ENCODE results near the gene GPR162.

The GPR162 gene

DNA sequence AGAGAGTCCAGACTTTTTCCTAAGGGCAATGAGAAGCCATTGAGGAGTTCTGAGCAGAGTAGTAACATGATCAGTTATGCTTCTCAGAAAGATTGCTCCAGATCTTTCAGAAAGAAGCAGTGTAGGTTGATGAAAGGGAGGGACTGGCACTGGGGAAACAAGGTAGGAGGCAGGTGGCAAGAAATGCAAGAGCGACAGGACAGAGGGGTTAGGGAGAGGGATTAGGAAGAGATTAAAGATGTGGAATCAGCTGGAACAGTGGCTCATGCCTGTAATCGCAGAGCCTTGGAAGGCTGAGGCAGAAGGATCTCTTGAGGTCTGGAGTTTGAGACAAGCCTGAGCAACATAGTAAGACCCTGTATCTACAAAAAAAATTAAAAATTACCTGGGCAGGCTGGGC lies 26.1 kb downstream of the GPR162 start:
- H2BK15ac ChIP-seq (replicated peaks; ENCODE audit: low read depth): no peak overlapping the region
- no peaks in the 10 kb centered on the region for H3K27me3 ChIP-seq (ENCODE audit: insufficient read depth, low read length, poor library complexity)
- H3K79me1 ChIP-seq (ENCODE audit: low read length): peaks cover 13% of the 10 kb centered on the region
- H3K56ac ChIP-seq (ENCODE audit: low read length): no peak overlapping the region
- H3K79me2 ChIP-seq (ENCODE audit: control insufficient read depth, insufficient read depth, low read length): peaks cover 9% of the 10 kb centered on the region
- no peak overlapping the region for H2AK5ac ChIP-seq (ENCODE audit: low read length)
- no peak overlapping the region for H3K4ac ChIP-seq (ENCODE audit: low read depth, low read length)
- WGBS (ENCODE audit: extremely low coverage, insufficient coverage, low lambda C conversion rate): no CpG with 5 or more reads among the region's 2 CpGs
- no peak overlapping the region for H4K8ac ChIP-seq (ENCODE audit: low read depth, low read length)
- no peak overlapping the region for H3K23ac ChIP-seq (ENCODE audit: low read length)
- H4K5ac ChIP-seq (ENCODE audit: low read length): no peak overlapping the region
- H3K27ac ChIP-seq (ENCODE audit: low read depth, low read length): no peak overlapping the region
- no peak overlapping the region for H2BK120ac ChIP-seq (ENCODE audit: low read depth, low read length)
- DNase-seq: no peak
- H3K4me1 ChIP-seq (ENCODE audit: control insufficient read depth, low read depth, low read length): no peaks in the 10 kb centered on the region
- no peak overlapping the region for H3K4me2 ChIP-seq (ENCODE audit: low read length)
- H3K4me3 ChIP-seq (ENCODE audit: low read length): no peak overlapping the region
- no peak overlapping the region for H2BK5ac ChIP-seq (ENCODE audit: low read length)
- no peak overlapping the region for H3K18ac ChIP-seq (ENCODE audit: low read length)
- peaks cover 14% of the 10 kb centered on the region for H3K36me3 ChIP-seq (ENCODE audit: control insufficient read depth, insufficient read depth, low read length)
- H3K9ac ChIP-seq (ENCODE audit: low read length): no peak overlapping the region

DNA sequence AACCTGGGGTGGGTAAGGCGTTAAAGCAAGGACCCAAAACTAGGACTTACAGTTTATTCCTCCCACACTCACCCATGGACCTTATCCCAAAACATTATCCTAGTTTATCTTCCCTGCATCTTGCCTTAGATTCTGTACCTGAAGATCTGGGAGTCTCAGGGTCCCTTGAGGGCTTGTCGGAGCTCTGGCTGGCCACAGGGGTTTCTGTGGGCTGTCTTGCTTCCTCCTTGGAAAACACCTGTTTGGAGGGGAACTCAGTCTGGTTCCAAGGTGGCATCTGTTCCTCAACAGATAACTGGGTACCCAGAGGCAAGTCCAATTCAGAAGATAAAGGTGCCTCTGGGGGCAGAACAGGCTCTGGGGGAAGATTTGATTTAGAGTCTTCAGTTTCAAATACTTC lies 27.8 kb downstream of the GPR162 start:
- Histone ChIP-seq H3K27me3 (ENCODE audit: insufficient read depth, low read length, poor library complexity) (no peaks in the 10 kb centered on the region), H3K9ac (ENCODE audit: low read length) (no peak overlapping the region), H4K5ac (ENCODE audit: low read length) (no peak overlapping the region), H3K4me3 (ENCODE audit: low read length) (no peak overlapping the region), H2BK15ac (replicated peaks; ENCODE audit: low read depth) (no peak overlapping the region), H3K4me2 (ENCODE audit: low read length) (no peak overlapping the region), H2AK5ac (ENCODE audit: low read length) (no peak overlapping the region), H3K4ac (ENCODE audit: low read depth, low read length) (no peak overlapping the region), H2BK120ac (ENCODE audit: low read depth, low read length) (no peak overlapping the region), H4K8ac (ENCODE audit: low read depth, low read length) (no peak overlapping the region), H3K36me3 (ENCODE audit: control insufficient read depth, insufficient read depth, low read length) (peaks cover 14% of the 10 kb centered on the region), H3K79me1 (ENCODE audit: low read length) (peaks cover 20% of the 10 kb centered on the region), H2BK5ac (ENCODE audit: low read length) (no peak overlapping the region), H3K27ac (ENCODE audit: low read depth, low read length) (no peak overlapping the region), H3K56ac (ENCODE audit: low read length) (no peak overlapping the region), H3K18ac (ENCODE audit: low read length) (no peak overlapping the region), H3K4me1 (ENCODE audit: control insufficient read depth, low read depth, low read length) (peaks cover 6% of the 10 kb centered on the region), H3K79me2 (ENCODE audit: control insufficient read depth, insufficient read depth, low read length) (peaks cover 22% of the 10 kb centered on the region), H3K23ac (ENCODE audit: low read length) (no peak overlapping the region)
- no CpG with 5 or more reads among the region's 2 CpGs for WGBS (ENCODE audit: extremely low coverage, insufficient coverage, low lambda C conversion rate)
- no peak for DNase-seq

GRCh38 chr12:6849976-6850560 lies 28.4 kb downstream of the GPR162 start:
- peaks cover 11% of the 10 kb centered on the region for H3K36me3 ChIP-seq (ENCODE audit: control insufficient read depth, insufficient read depth, low read length)
- no CpG with 5 or more reads among the region's 10 CpGs for WGBS (ENCODE audit: extremely low coverage, insufficient coverage, low lambda C conversion rate)

GRCh38 chr12:6850796-6851152 lies 29.2 kb downstream of the GPR162 start:
- WGBS (ENCODE audit: extremely low coverage, insufficient coverage, low lambda C conversion rate): no CpG with 5 or more reads among the region's 16 CpGs
- no peak overlapping the region for H4K8ac ChIP-seq (ENCODE audit: low read depth, low read length)
- H3K4me3 ChIP-seq (ENCODE audit: low read length): peak overlapping the region; percentile 79
- H3K9ac ChIP-seq (ENCODE audit: low read length): peak overlapping the region; percentile 90
- H3K79me2 ChIP-seq (ENCODE audit: control insufficient read depth, insufficient read depth, low read length): peaks cover 26% of the 10 kb centered on the region
- no peak overlapping the region for H2BK120ac ChIP-seq (ENCODE audit: low read depth, low read length)
- H2AK5ac ChIP-seq (ENCODE audit: low read length): no peak overlapping the region
- peak overlapping the region; percentile 95 for H3K56ac ChIP-seq (ENCODE audit: low read length)
- peaks cover 6% of the 10 kb centered on the region for H3K4me1 ChIP-seq (ENCODE audit: control insufficient read depth, low read depth, low read length)
- H3K36me3 ChIP-seq (ENCODE audit: control insufficient read depth, insufficient read depth, low read length): peaks cover 10% of the 10 kb centered on the region
- no peak for DNase-seq
- H2BK5ac ChIP-seq (ENCODE audit: low read length): no peak overlapping the region
- no peak overlapping the region for H3K27ac ChIP-seq (ENCODE audit: low read depth, low read length)
- no peaks in the 10 kb centered on the region for H3K27me3 ChIP-seq (ENCODE audit: insufficient read depth, low read length, poor library complexity)
- H2BK15ac ChIP-seq (replicated peaks; ENCODE audit: low read depth): no peak overlapping the region
- H3K4me2 ChIP-seq (ENCODE audit: low read length): peak overlapping the region; percentile 74
- no peak overlapping the region for H3K23ac ChIP-seq (ENCODE audit: low read length)
- peaks cover 24% of the 10 kb centered on the region for H3K79me1 ChIP-seq (ENCODE audit: low read length)
- peak overlapping the region; percentile 64 for H3K4ac ChIP-seq (ENCODE audit: low read depth, low read length)
- no peak overlapping the region for H3K18ac ChIP-seq (ENCODE audit: low read length)
- no peak overlapping the region for H4K5ac ChIP-seq (ENCODE audit: low read length)

More at GRCh38 chr12:6849976-6850560, 28.4 kb downstream of the GPR162 start:
- no peaks in the 10 kb centered on the region for H3K27me3 ChIP-seq (ENCODE audit: insufficient read depth, low read length, poor library complexity)
- H3K79me2 ChIP-seq (ENCODE audit: control insufficient read depth, insufficient read depth, low read length): peaks cover 25% of the 10 kb centered on the region
- peaks cover 23% of the 10 kb centered on the region for H3K79me1 ChIP-seq (ENCODE audit: low read length)
- no peak overlapping the region for H3K23ac ChIP-seq (ENCODE audit: low read length)
- H4K8ac ChIP-seq (ENCODE audit: low read depth, low read length): no peak overlapping the region
- H2BK120ac ChIP-seq (ENCODE audit: low read depth, low read length): no peak overlapping the region
- no peak for DNase-seq
- no peak overlapping the region for H2BK5ac ChIP-seq (ENCODE audit: low read length)
- no peak overlapping the region for H3K27ac ChIP-seq (ENCODE audit: low read depth, low read length)
- H3K56ac ChIP-seq (ENCODE audit: low read length): peak overlapping the region; percentile 95
- peak overlapping the region; percentile 79 for H3K4me3 ChIP-seq (ENCODE audit: low read length)
- no peak overlapping the region for H2AK5ac ChIP-seq (ENCODE audit: low read length)
- peaks cover 6% of the 10 kb centered on the region for H3K4me1 ChIP-seq (ENCODE audit: control insufficient read depth, low read depth, low read length)
- no peak overlapping the region for H2BK15ac ChIP-seq (replicated peaks; ENCODE audit: low read depth)
- no peak overlapping the region for H4K5ac ChIP-seq (ENCODE audit: low read length)
- no peak overlapping the region for H3K18ac ChIP-seq (ENCODE audit: low read length)
- H3K9ac ChIP-seq (ENCODE audit: low read length): peak overlapping the region; percentile 90
- no peak overlapping the region for H3K4ac ChIP-seq (ENCODE audit: low read depth, low read length)
- H3K4me2 ChIP-seq (ENCODE audit: low read length): peak overlapping the region; percentile 74

- peaks cover 26% of the 10 kb centered on the region for H3K79me2 ChIP-seq (ENCODE audit: control insufficient read depth, insufficient read depth, low read length)
- WGBS (ENCODE audit: extremely low coverage, insufficient coverage, low lambda C conversion rate): no CpG with 5 or more reads among the region's 37 CpGs
Measured at GRCh38 chr12:6851153-6851920, 29.7 kb downstream of the GPR162 start, which contains the start of gene CDCA3. TSS of gene CDCA3 (minus strand) at chr12:6851286. CDS start at chr12:6850952, 334 bp downstream.

More at GRCh38 chr12:6851153-6851920, 29.7 kb downstream of the GPR162 start, which contains the start of gene CDCA3:
- H3K27me3 ChIP-seq (ENCODE audit: insufficient read depth, low read length, poor library complexity): no peaks in the 10 kb centered on the region
- H4K8ac ChIP-seq (ENCODE audit: low read depth, low read length): no peak within 1 kb of the TSS
- no peak within 1 kb of the TSS for H3K18ac ChIP-seq (ENCODE audit: low read length)
- peak within 1 kb of the TSS; percentile 98 for H2BK5ac ChIP-seq (ENCODE audit: low read length)
- H2BK15ac ChIP-seq (replicated peaks; ENCODE audit: low read depth): no peak within 1 kb of the TSS
- no peak within 1 kb of the TSS for H4K5ac ChIP-seq (ENCODE audit: low read length)
- H3K4me1 ChIP-seq (ENCODE audit: control insufficient read depth, low read depth, low read length): peaks cover 6% of the 10 kb centered on the region
- H2AK5ac ChIP-seq (ENCODE audit: low read length): no peak within 1 kb of the TSS
- H3K79me1 ChIP-seq (ENCODE audit: low read length): peaks cover 24% of the 10 kb centered on the region
- H2BK120ac ChIP-seq (ENCODE audit: low read depth, low read length): no peak within 1 kb of the TSS
- H3K4me2 ChIP-seq (ENCODE audit: low read length): peak within 1 kb of the TSS; percentile 98
- peak within 1 kb of the TSS; percentile 64 for H3K4ac ChIP-seq (ENCODE audit: low read depth, low read length)
- H3K56ac ChIP-seq (ENCODE audit: low read length): peak within 1 kb of the TSS; percentile 100
- H3K27ac ChIP-seq (ENCODE audit: low read depth, low read length): peak within 1 kb of the TSS; percentile 26
- H3K36me3 ChIP-seq (ENCODE audit: control insufficient read depth, insufficient read depth, low read length): peaks cover 8% of the 10 kb centered on the region
- H3K9ac ChIP-seq (ENCODE audit: low read length): peak within 1 kb of the TSS; percentile 98
- no peak within 1 kb of the TSS for H3K23ac ChIP-seq (ENCODE audit: low read length)
- peak; percentile 100 for DNase-seq
- H3K4me3 ChIP-seq (ENCODE audit: low read length): peak within 1 kb of the TSS; percentile 96

All from mesendoderm (in vitro differentiated cells).